HepG2 (cell line): ENCODE results near the gene NFATC3. TPM values are rescaled to one million over a fixed set of nuclear protein-coding genes. Genes with fewer than 3 reads are reported as not detected.

ENCODE experiments used
- ATAC-seq: fragments of 200-7000 bp; cut with Tn5 transposase; 3 replicates; pipeline ENCODE4 v1.9.1; 2020; ENCODE audit warnings: mild to moderate bottlenecking, moderate library complexity
- BruUV-seq: library from RNA; stranded (reverse); fragments of 400-500 nt; replicated peaks from 2 replicates; lab custom pipeline; 2021; lab: Mats Ljungman, UMichigan
- CTCF ChIA-PET: fragments of 300-600 bp; formaldehyde crosslinking; extraction: SDS; loops from one replicate; lab custom pipeline; 2021; ENCODE audit warnings: low total read pairs, inconsistent platforms, low intra/inter-chr PET ratio; lab: Yijun Ruan, JAX
- POLR2A ChIA-PET: fragments of 350-600 bp; sonication (Branson Sonifier 250); formaldehyde crosslinking; loops from one replicate; lab custom pipeline; 2020; ENCODE audit warnings: antibody characterized with exemption, inconsistent platforms; lab: Yijun Ruan, JAX
- DNase-seq: peaks from one replicate; pipeline ENCODE4 v3.0.0-alpha.2; 2015; ENCODE audit warnings: low spot score
- FAIRE-seq: peaks from 3 replicates; lab custom pipeline; 2011; peaks lifted over from hg19 to GRCh38; lab: Jason Lieb, UNC
- H2AFZ ChIP-seq: one replicate; pipeline ENCODE4 v1.6.1; 2011; ENCODE audit warnings: low read length, inconsistent platforms
- H3K27ac ChIP-seq: fragments of 300-600 bp; 3 replicates; pipeline ENCODE4 v1.8.0; 2011; ENCODE audit warnings: mixed run types, mild to moderate bottlenecking, mixed read lengths, low read length, inconsistent platforms; ENCODE audit not compliant: insufficient read depth; ENCODE audit errors: extremely low read length
- H3K27me3 ChIP-seq, 2 experiments: fragments of 200-600 bp in 1 of 2; 2 replicates in 1 of 2; 3 replicates in 1 of 2; pipeline versions ENCODE4 v1.6.0 to v1.8.0; 2011; ENCODE audit warnings: low read length in 2 of 2, mild to moderate bottlenecking in 2 of 2, moderate library complexity in 2 of 2, inconsistent platforms in 1 of 2; ENCODE audit not compliant: insufficient read depth in 2 of 2, control insufficient read depth in 1 of 2
- H3K36me3 ChIP-seq, 2 experiments: fragments of 200-600 bp in 1 of 2; replicated peaks in 1 of 2; 2 replicates in 1 of 2; 3 replicates in 1 of 2; pipeline versions ENCODE4 v1.5.1 to v1.8.0; 2011; ENCODE audit warnings: low read length in 2 of 2, inconsistent platforms in 1 of 2; ENCODE audit not compliant: insufficient read depth in 2 of 2, control insufficient read depth in 1 of 2
- H3K4me1 ChIP-seq: 2 replicates; pipeline ENCODE4 v1.5.1; 2012; ENCODE audit warnings: low read length, inconsistent platforms; ENCODE audit not compliant: insufficient read depth
- H3K4me2 ChIP-seq: 2 replicates; pipeline ENCODE4 v1.6.0; 2011; ENCODE audit warnings: low read depth, low read length, inconsistent platforms
- H3K4me3 ChIP-seq, 3 experiments: fragments of 200-600 bp in 1 of 3; sonication (generic), shearing (Covaris generic) in 1 of 3; replicated peaks in 1 of 3; 2 replicates each; pipeline ENCODE4 v1.5.1; 2011 to 2016; ENCODE audit warnings: low read length in 3 of 3, inconsistent platforms in 2 of 3, low read depth in 2 of 3, mild to moderate bottlenecking in 2 of 3, control low read depth in 1 of 3, mixed read lengths in 1 of 3; ENCODE audit not compliant: insufficient read depth in 1 of 3
- H3K79me2 ChIP-seq: one replicate; pipeline ENCODE4 v1.6.1; 2011; ENCODE audit warnings: low read length, inconsistent platforms; ENCODE audit not compliant: insufficient read depth
- H3K9ac ChIP-seq: 2 replicates; pipeline ENCODE4 v1.6.0; 2011; ENCODE audit warnings: mild to moderate bottlenecking, low read depth, low read length, inconsistent platforms; ENCODE audit not compliant: insufficient read depth
- H3K9me3 ChIP-seq: 2 replicates; pipeline ENCODE4 v1.5.1; 2012; ENCODE audit warnings: mild to moderate bottlenecking, low read length
- H4K20me1 ChIP-seq: 2 replicates; pipeline ENCODE4 v1.6.0; 2011; ENCODE audit warnings: inconsistent platforms, mild to moderate bottlenecking, low read length, moderate library complexity; ENCODE audit not compliant: insufficient read depth
- GPN1 ChIP-seq: sonication (generic); formaldehyde crosslinking; IDR thresholded peaks from 2 replicates; pipeline ENCODE4 v1.5.1; 2020; ENCODE audit warnings: missing genetic modification reagents, borderline replicate concordance
- HOXA3 ChIP-seq: sonication (generic); formaldehyde crosslinking; IDR thresholded peaks from 2 replicates; pipeline ENCODE4 v1.5.0; 2020; ENCODE audit warnings: missing genetic modification reagents
- KAT8 ChIP-seq: IDR thresholded peaks from 2 replicates; pipeline ENCODE4 v1.6.1; 2016; ENCODE audit warnings: missing genetic modification reagents, missing compliant biosample characterization
- KLF9 ChIP-seq: IDR thresholded peaks from 2 replicates; pipeline ENCODE4 v1.6.1; 2016; ENCODE audit warnings: low read depth
- MEIS1 ChIP-seq: sonication (generic); formaldehyde crosslinking; IDR thresholded peaks from 2 replicates; pipeline ENCODE4 v1.9.0; 2021; ENCODE audit warnings: mild to moderate bottlenecking, missing genetic modification reagents, moderate library complexity, borderline replicate concordance
- PCBP1 ChIP-seq: fragments of 200-400 bp; formaldehyde crosslinking; IDR thresholded peaks from 2 replicates; pipeline ENCODE4 v1.6.1; 2017; ENCODE audit warnings: mild to moderate bottlenecking, low read depth, low read length, borderline replicate concordance
- RXRA ChIP-seq: sonication (generic); formaldehyde crosslinking; IDR thresholded peaks from 2 replicates; pipeline ENCODE4 v1.5.1; 2020; ENCODE audit warnings: missing genetic modification reagents
- TEAD3 ChIP-seq: optimal IDR thresholded peaks from 2 replicates; pipeline ENCODE3; 2016; ENCODE audit warnings: borderline replicate concordance
- ZNF224 ChIP-seq: sonication (generic); formaldehyde crosslinking; IDR thresholded peaks from 2 replicates; pipeline ENCODE4 v1.5.0; 2020; ENCODE audit warnings: mild to moderate bottlenecking, missing genetic modification reagents
- ZNF3 ChIP-seq: IDR thresholded peaks from 2 replicates; pipeline ENCODE4 v1.7.0; 2017; ENCODE audit warnings: inconsistent platforms
- ZNF33B ChIP-seq: sonication (generic); formaldehyde crosslinking; IDR thresholded peaks from 2 replicates; pipeline ENCODE4 v1.5.1; 2020; ENCODE audit warnings: mild to moderate bottlenecking, missing genetic modification reagents
- ZNF34 ChIP-seq: sonication (generic); formaldehyde crosslinking; IDR thresholded peaks from 2 replicates; pipeline ENCODE4 v1.4.0; 2020; ENCODE audit warnings: mild to moderate bottlenecking, missing genetic modification reagents, borderline replicate concordance
- ZNF766 ChIP-seq: sonication (generic); formaldehyde crosslinking; IDR thresholded peaks from 2 replicates; pipeline ENCODE4 v1.5.0; 2020; ENCODE audit warnings: missing genetic modification reagents, borderline replicate concordance
- ZNF777 ChIP-seq: sonication (generic); formaldehyde crosslinking; IDR thresholded peaks from 2 replicates; pipeline ENCODE4 v1.4.0; 2020; ENCODE audit warnings: missing genetic modification reagents
- ZSCAN20 ChIP-seq: sonication (generic); formaldehyde crosslinking; IDR thresholded peaks from 2 replicates; pipeline ENCODE4 v1.4.0; 2020; ENCODE audit warnings: missing genetic modification reagents, mild to moderate bottlenecking, borderline replicate concordance
- ZSCAN9 ChIP-seq: IDR thresholded peaks from 2 replicates; pipeline ENCODE4 v1.6.1; 2016; ENCODE audit warnings: borderline replicate concordance
- WGBS: methylation state at CpG from one replicate; pipeline ENCODE4 v1.1.6; 2017; ENCODE audit warnings: low lambda C conversion rate; 5-methylcytosine and 5-hydroxymethylcytosine counted together
- in situ Hi-C: cut with HindIII; loops from 2 replicates; pipeline ENCODE4 v1.10.0; 2017; ENCODE audit warnings: low pct_unique_long_range_greater_than_20kb; ENCODE audit not compliant: extremely low pct_ligation_motif_present
- intact Hi-C: fragments of 100-400 bp; cut with micrococcal nuclease; formaldehyde crosslinking; loops from one replicate; pipeline ENCODE4 v1.10.0; 2022; ENCODE audit not compliant: unreplicated experiment
- polyA plus RNA-seq, 8 experiments: library from polyadenylated mRNA; depleted of rRNA in 3 of 8; stranded (reverse) in 7 of 8; unstranded in 1 of 8; fragments of >200 nt; fragmentation: Illumina TruSeq in 4 of 8; extraction: Trizol in 4 of 8; gene quantifications; 2 replicates each; pipeline versions ENCODE4 v1.2.1 to v1.2.3, GENCODE V29; 2011 to 2016; ENCODE audit warnings: low read depth in 4 of 8, missing spikeins in 1 of 8, mixed read lengths in 1 of 8; ENCODE audit not compliant: insufficient read depth in 1 of 8
- total RNA-seq, 5 experiments: library from RNA; depleted of rRNA; stranded (reverse); fragments of >200 nt; fragmentation: Illumina TruSeq; extraction: Trizol; gene quantifications; 2 replicates each; pipeline ENCODE4 v1.2.3, GENCODE V29; 2016; ENCODE audit warnings: low read depth in 1 of 5
- TF ChIP-seq, protein P1 (sequence below): sonication (generic); formaldehyde crosslinking; IDR thresholded peaks from 2 replicates; pipeline ENCODE4 v1.4.0; 2020; ENCODE audit warnings: missing genetic modification reagents
- TF ChIP-seq, protein P2 (sequence below): sonication (generic); IDR thresholded peaks from 2 replicates; pipeline ENCODE4 v1.6.1; 2016; ENCODE audit warnings: low read depth, borderline replicate concordance
- TF ChIP-seq, protein P3 (sequence below): sonication (generic); formaldehyde crosslinking; IDR thresholded peaks from 2 replicates; pipeline ENCODE4 v1.4.0; 2020; ENCODE audit warnings: mild to moderate bottlenecking, missing genetic modification reagents
- TF ChIP-seq, protein P4 (sequence below): sonication (generic); formaldehyde crosslinking; IDR thresholded peaks from 2 replicates; pipeline ENCODE4 v1.4.0; 2020; ENCODE audit warnings: mild to moderate bottlenecking, low read depth, missing genetic modification reagents

Gene NFATC3
- total and polyA plus RNA-seq, 2 of the 13 experiments (the other 11 are each of a cell fraction or from before 2014, with no cell fraction given), result 52.6 to 62.7 TPM

DNA sequence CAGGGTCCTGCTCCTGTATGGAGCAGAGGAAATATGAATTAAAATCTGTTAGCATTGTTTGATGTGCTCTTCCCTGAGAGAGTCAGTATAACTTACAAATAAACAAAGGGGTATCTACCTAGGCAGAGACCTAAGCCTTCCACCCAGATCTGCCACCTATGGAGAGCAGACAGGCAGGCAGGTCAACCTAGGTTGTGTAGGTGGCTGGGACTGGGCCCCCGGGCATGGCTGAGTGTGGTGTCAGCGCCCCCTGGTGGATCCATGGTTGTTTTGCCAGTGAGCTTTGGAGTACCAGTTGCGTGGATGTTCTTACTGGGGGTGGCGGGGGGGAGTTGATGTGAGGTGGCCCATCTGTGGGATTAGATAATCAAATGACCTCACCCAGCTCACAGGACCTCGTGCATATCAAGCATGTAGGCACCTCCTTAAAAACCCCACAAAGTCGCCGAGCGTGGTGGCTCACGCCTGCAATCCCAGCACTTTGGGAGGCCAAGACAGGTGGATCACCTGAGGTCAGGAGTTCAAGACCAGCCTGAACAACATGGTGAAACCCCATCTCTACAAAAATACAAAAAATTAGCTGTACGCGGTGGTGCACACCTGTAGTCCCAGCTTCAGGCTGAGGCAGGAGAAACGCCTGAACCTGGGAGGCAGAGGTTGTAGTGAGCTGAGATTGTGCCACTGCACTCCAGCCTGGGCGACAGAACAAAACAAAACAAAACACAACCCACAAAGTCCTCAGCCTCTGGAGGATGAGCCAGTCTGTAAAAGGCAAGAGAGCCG lies 44.5 kb upstream of the NFATC3 start:
- no peak overlapping the region for H3K4me2 ChIP-seq
- WGBS, result 77% methylated on average over 14 of the region's 14 CpGs
- intact Hi-C loops (loop anchor here (1.0 to 5.0 kb wide), 4 partner anchors 47 to 158 kb away; partner anchors contain the start of gene NRN1L), in situ Hi-C loops (loop anchor here (5.0 to 10.0 kb wide), 4 partner anchors 48 to 226 kb away; partner anchors contain the start of genes LCAT and NRN1L)
- no peak overlapping the region for H3K4me3 ChIP-seq
- FAIRE-seq, result peak; percentile 90
- POLR2A ChIA-PET, result interaction anchor here (0.6 to 2.0 kb wide), 10 partner anchors 18 to 224 kb away, joined by 3 to 7 read pairs (median 4); partner anchors contain the start of genes DDX28 and DUS2
- CTCF ChIA-PET, result interaction anchor here (0.6 to 2.5 kb wide), 7 partner anchors 48 to 224 kb away, joined by 3 to 46 read pairs (median 5); partner anchors contain the start of genes LCAT and NRN1L
- peak; percentile 99 for ATAC-seq
- BruUV-seq, result no TSS peak
- no peaks in the 10 kb centered on the region for H3K27me3 ChIP-seq
- H3K36me3 ChIP-seq, result peaks cover 1 to 28% of the 10 kb centered on the region in 2 experiments; a peak in 3 of 5 replicates
- H3K4me1 ChIP-seq, result peaks cover 5% of the 10 kb centered on the region; the same call in 1 of the 2 replicates
- no peaks in the 10 kb centered on the region for H4K20me1 ChIP-seq
- H3K9ac ChIP-seq, result no peak overlapping the region
- no peaks in the 10 kb centered on the region for H3K9me3 ChIP-seq
- no peak overlapping the region for H2AFZ ChIP-seq
- DNase-seq, result peak; percentile 82
- H3K27ac ChIP-seq, result no peak overlapping the region
- no peaks in the 10 kb centered on the region for H3K79me2 ChIP-seq
- TF ChIP-seq ZNF34 (CRISPR knock-in tag) (0 out of 2 replicates have a peak, but pooled peaks have one; percentile 65), ZSCAN9 (CRISPR knock-in tag) (no peak), KAT8 (CRISPR knock-in tag) (no peak), ZNF777 (CRISPR knock-in tag) (no peak), ZNF766 (CRISPR knock-in tag) (no peak), HOXA3 (peak; percentile 43; the same call in 1 of the 2 replicates), ZSCAN20 (no peak), TEAD3 (peak; percentile 37), RXRA (peak; percentile 70; the same call in 1 of the 2 replicates), KLF9 (CRISPR knock-in tag) (no peak), GPN1 (CRISPR knock-in tag) (no peak), ZNF33B (CRISPR knock-in tag) (no peak), PCBP1 (no peak), ZNF224 (CRISPR knock-in tag) (0 out of 2 replicates have a peak, but pooled peaks have one; percentile 27), MEIS1 (CRISPR knock-in tag) (peak; percentile 43; the same call in 1 of the 2 replicates), ZNF3 (CRISPR knock-in tag) (no peak)
- TF ChIP-seq, protein P1, sequence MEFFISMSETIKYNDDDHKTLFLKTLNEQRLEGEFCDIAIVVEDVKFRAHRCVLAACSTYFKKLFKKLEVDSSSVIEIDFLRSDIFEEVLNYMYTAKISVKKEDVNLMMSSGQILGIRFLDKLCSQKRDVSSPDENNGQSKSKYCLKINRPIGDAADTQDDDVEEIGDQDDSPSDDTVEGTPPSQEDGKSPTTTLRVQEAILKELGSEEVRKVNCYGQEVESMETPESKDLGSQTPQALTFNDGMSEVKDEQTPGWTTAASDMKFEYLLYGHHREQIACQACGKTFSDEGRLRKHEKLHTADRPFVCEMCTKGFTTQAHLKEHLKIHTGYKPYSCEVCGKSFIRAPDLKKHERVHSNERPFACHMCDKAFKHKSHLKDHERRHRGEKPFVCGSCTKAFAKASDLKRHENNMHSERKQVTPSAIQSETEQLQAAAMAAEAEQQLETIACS (CRISPR knock-in tag), result no peak
- TF ChIP-seq, protein P2, sequence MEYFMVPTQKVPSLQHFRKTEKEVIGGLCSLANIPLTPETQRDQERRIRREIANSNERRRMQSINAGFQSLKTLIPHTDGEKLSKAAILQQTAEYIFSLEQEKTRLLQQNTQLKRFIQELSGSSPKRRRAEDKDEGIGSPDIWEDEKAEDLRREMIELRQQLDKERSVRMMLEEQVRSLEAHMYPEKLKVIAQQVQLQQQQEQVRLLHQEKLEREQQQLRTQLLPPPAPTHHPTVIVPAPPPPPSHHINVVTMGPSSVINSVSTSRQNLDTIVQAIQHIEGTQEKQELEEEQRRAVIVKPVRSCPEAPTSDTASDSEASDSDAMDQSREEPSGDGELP, result no peak; the same call in 1 of the 2 replicates
- TF ChIP-seq, protein P3, sequence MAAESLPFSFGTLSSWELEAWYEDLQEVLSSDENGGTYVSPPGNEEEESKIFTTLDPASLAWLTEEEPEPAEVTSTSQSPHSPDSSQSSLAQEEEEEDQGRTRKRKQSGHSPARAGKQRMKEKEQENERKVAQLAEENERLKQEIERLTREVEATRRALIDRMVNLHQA, result no peak
- TF ChIP-seq, protein P4, sequence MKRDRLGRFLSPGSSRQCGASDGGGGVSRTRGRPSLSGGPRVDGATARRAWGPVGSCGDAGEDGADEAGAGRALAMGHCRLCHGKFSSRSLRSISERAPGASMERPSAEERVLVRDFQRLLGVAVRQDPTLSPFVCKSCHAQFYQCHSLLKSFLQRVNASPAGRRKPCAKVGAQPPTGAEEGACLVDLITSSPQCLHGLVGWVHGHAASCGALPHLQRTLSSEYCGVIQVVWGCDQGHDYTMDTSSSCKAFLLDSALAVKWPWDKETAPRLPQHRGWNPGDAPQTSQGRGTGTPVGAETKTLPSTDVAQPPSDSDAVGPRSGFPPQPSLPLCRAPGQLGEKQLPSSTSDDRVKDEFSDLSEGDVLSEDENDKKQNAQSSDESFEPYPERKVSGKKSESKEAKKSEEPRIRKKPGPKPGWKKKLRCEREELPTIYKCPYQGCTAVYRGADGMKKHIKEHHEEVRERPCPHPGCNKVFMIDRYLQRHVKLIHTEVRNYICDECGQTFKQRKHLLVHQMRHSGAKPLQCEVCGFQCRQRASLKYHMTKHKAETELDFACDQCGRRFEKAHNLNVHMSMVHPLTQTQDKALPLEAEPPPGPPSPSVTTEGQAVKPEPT (CRISPR knock-in tag), result no peak
